Breast epithelium (tissue), 3 donors: ENCODE measurements around the gene FBXO24.

Experiments
- CTCF ChIP-seq, 3 donors: fragments of 450-650 bp; IDR thresholded peaks; one replicate each; pipeline ENCODE4 v1.5.1; 2016 to 2017; ENCODE audit warnings: antibody characterized with exemption in 3 of 3, mild to moderate bottlenecking in 3 of 3, moderate library complexity in 3 of 3
- POLR2A ChIP-seq: fragments of 450-650 bp; IDR thresholded peaks from one replicate; pipeline ENCODE4 v1.6.1; 2016; ENCODE audit warnings: antibody characterized with exemption, mild to moderate bottlenecking, moderate library complexity

- no peak for TF ChIP-seq CTCF (IDR thresholded peaks at IDR 0.05)
- no peak for TF ChIP-seq POLR2A
Observed at GRCh38 chr7:100621554-100621953, 35.4 kb downstream of the FBXO24 start.
